Fibroblast of lung (primary cell): ENCODE results near the gene PRAF2.

Source experiments
- CTCF ChIP-seq, 2 donors: IDR thresholded peaks in 1 of 2; conservative IDR thresholded peaks in 1 of 2; 1 replicate in 1 of 2; 2 replicates in 1 of 2; pipeline ENCODE4 v1.5.1; 2011 to 2012; ENCODE audit warnings: low read length in 2 of 2, control low read depth in 1 of 2, inconsistent platforms in 1 of 2, low read depth in 1 of 2, mild to moderate bottlenecking in 1 of 2
- EZH2 ChIP-seq: IDR thresholded peaks from 2 replicates; pipeline ENCODE4 v1.5.1; 2012; ENCODE audit warnings: low read length, control low read depth, mild to moderate bottlenecking; ENCODE audit errors: missing control alignments

GRCh38 chrX:49066278-49066677 lies 7.5 kb downstream of the PRAF2 start:
- no peak for TF ChIP-seq CTCF (conservative IDR thresholded peaks at IDR 0.05 in 1 of 2, IDR thresholded peaks at IDR 0.05 in 1 of 2; ENCODE audit: low read depth in 1 of 2, low read length in 2 of 2)
- no peak for TF ChIP-seq EZH2
